Measurements from ENCODE around the gene ACVR1B.

The ACVR1B gene

DNA sequence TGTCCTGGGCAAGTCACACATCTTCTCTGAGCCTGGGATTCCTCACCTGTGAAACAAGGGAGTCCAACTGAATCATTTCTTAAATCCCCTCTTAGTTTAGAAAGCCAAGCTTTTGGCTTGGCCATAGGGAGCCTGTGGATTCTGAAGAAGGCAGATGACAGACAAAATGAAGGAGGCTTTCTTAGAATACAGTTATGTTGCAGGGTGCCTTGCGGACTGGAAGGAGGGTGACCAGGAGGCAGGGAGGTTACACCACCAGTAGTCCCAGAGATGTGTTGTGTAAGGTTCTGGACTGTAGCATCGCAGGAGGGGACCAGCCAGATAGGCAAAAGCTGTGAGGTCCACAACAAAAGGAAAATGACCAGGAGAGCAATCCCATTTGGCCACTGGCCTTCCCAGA, 8.2 kb upstream of the ACVR1B start:
- DNase-seq (ENCODE audit: low spot score) = no peak

DNA sequence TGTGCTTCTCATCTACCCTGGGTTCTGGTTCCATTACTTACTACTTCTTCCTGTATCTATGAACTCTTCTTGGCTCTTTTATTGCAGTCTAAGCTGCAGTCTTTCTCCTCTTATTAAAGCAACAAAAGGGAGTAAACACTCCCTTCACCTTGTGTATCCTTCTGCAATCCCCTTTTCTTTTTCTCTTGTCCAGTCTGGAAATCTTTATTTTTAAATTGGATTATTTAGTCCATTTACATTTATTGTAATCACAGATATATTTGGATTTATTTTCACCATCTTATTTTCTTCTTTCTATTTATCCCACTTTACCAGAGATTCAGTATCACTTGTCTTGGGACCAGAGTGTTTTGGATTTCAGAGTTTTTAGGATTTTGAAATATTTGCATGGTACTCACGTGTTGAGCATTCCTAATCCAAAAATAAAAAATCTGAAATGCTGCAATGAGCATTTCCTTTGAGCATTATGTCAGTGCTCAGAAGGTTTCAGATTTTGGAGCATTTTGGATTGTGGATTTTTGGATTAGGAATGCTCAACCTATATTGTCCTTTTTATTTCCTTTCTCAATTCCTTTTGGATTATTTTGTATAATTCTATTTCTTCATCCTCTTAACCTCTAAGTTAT, 6.8 kb upstream of the ACVR1B start:
- DNase-seq (ENCODE audit: low spot score) = no peak

GRCh38 chr12:51947246-51947996, 4.1 kb upstream of the ACVR1B start:
- DNase-seq (ENCODE audit: low spot score) = no peak

- no peak for DNase-seq (ENCODE audit: low spot score)
Observed at GRCh38 chr12:51948066-51948465, 3.4 kb upstream of the ACVR1B start.

- DNase-seq (ENCODE audit: low spot score) = no peak
Observed at GRCh38 chr12:51949342-51950030, 2.0 kb upstream of the ACVR1B start.

- DNase-seq (ENCODE audit: low spot score) = no peak
Observed at GRCh38 chr12:51950682-51951198, 759 bp upstream of the ACVR1B start.

DNA sequence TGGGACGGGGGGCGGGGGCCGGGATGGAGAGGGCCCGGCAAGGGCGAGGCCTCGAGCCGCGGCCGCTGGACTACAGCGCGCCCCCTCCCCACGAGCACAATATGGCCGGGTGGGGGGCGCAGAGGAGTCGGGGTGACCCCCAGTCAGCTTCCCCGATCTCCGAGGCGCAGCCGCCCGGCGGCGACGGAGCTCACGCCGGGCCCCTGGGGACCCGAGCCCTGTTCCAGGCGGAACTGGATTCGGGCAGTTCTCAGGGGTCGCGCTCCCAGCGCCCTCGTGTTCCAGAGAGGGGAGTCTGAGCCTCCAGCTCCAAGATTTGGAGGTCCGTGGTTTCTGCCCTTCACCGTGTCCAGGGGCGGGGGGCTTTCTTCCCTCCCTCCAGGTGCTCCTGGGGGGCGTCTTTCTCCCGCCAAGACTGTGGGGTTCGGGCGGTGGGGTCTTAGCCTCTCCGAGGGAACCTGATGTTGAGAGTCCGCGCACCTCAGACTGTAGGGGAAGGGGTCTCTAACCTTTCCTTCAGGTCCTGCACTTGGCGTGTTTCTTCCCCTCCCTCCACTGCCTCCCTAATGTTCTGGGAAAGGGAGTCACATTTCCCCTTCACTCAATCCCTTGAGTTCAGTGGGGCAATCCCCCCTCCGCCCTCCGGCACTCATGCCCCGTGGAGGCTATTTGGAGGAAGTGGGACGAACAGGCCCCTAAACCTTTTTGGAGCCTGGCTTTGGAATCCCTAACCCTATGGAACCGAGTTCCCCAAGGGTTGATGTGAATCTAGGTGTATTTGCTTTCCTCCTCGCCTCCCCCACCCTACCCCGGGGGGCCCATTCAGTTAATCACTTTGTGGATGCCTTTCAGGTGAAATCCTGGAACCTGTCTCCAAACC, 584 bp downstream of the ACVR1B start:
- no peak for DNase-seq (ENCODE audit: low spot score)

- DNase-seq (ENCODE audit: low spot score) = no peak
Observed at GRCh38 chr12:51953089-51953488, 1.6 kb downstream of the ACVR1B start.

DNA sequence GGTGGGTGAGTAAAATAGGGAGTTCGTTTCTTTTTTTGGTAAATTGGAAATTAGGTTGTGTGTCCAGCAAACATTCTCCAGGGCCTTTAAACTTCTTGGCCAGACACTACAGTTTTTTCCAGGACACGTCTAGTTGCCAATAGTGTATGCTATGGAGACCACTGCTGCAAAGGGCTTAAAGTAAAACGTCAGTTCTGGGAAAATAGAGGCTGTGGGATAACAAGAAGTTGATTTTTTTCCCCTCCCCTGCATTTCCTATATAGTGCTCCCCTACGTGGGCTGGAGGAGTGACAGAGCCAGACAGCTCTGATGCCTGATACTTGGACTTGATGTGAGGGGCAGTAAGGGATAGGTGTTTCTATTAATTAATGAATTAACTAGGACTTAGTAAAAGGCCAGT, 2.4 kb downstream of the ACVR1B start:
- no peak for DNase-seq (ENCODE audit: low spot score)

GRCh38 chr12:51954561-51955361, 3.3 kb downstream of the ACVR1B start:
- DNase-seq (ENCODE audit: low spot score) = no peak

- DNase-seq (ENCODE audit: low spot score) = no peak
Observed at GRCh38 chr12:51955702-51956101, 4.2 kb downstream of the ACVR1B start.

DNA sequence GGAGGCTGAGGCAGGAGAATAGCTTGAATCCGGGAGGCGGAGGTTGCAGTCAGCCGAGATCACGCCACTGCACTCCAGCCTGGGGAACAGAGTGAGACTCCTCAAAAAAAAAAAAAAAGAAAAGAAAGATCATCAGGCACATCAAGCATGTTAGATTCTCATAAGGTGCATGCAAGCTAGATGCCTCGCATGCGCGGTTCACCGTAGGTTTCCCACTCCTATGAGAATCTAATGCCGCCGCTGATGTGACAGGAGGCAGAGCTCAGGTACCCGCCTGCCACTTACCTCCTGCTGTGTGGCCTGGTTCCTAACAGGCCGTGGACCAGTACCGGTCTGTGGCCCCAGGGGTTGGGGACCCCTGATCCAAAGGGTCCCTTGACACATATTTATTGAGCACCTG, 7.0 kb downstream of the ACVR1B start:
- no peak for DNase-seq (ENCODE audit: low spot score)

DNA sequence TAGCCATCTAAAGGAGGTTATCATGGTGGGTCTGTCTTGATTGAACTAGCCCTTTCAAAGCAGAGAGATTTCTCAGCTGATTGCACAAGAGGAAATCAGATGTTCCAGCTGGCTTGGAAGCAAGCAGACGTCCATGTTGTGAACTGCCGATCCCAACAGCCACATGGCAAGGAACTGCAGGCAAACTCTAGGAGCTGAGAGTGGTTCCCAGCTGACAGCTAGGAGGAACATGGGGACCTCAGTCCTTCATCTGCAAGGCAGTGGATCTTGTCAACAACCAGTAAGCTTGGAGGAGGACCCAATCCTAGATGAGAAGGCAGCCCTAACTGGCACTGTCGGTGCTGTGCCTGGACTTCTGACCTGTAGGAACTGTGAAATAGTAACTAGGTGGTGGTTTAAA, 7.7 kb downstream of the ACVR1B start:
- DNase-seq (ENCODE audit: low spot score) = no peak

- no peak for DNase-seq (ENCODE audit: low spot score)
Observed at GRCh38 chr12:51959921-51960320, 8.4 kb downstream of the ACVR1B start.

DNA sequence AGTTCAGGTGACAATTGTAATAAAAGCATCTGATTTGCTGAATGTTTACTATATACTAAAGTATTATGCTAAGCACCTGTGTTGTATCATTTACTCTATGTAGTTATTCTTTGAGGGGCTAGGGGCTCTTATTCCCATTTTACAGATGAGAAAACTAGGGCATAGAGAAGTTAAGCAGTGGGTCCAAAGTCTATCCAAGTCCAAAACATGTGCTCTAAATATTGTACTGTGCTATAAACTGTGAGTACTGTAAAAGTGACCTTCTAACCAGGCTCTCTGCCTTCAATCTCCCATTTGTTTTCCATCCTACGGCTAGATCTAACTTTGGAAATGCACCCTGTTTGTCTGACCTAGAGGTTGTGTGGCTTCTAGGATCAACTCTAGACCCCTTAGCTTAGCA, 9.0 kb downstream of the ACVR1B start:
- DNase-seq (ENCODE audit: low spot score) = no peak

DNA sequence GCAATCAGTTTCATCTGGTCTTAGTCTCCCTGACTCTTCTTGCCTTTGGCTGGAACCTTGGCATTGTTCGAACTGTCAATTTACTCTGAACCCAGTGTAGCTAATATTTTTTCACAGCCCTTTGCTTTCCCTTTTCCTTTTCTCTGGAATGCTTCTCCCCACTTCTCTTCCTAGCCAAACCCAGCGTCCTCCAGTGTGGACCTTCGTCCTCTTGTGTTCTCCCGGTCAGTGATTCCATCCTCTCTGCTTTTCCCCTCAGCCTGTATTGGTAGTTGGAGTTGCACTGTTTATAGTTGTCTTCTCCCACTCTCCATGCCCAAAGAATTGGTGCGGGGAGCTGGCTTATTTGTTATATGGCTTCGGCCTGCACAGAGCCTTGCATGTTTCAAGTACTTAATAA, 9.4 kb downstream of the ACVR1B start:
- DNase-seq (ENCODE audit: low spot score) = no peak

DNA sequence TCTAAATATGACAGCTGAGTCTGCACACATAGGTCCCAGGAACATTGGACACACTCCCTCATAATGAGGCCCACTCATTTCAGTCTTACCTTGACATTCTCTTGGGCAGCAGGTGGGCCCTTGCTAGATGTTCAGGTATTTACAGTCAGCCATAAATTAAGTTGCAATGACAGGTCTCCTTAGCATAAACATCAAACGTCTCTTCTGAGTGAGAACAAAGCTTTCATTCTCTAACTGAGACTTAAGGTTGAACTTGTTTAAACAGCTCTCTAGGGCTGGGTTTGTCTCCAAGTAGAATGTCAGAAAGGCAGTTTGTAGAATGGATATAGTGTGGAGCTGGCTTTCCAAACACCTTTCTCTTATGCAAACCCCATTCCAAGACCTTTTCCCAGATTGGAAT, 10.3 kb downstream of the ACVR1B start:
- DNase-seq (ENCODE audit: low spot score) = no peak

- DNase-seq (ENCODE audit: low spot score) = no peak
Observed at GRCh38 chr12:51962737-51963136, 11.2 kb downstream of the ACVR1B start.

GRCh38 chr12:51963477-51963876, 12.0 kb downstream of the ACVR1B start:
- DNase-seq (ENCODE audit: low spot score) = no peak

GRCh38 chr12:51969643-51970042, 18.1 kb downstream of the ACVR1B start:
- DNase-seq (ENCODE audit: low spot score) = no peak

GRCh38 chr12:51970904-51971646, 19.6 kb downstream of the ACVR1B start:
- DNase-seq (ENCODE audit: low spot score) = peak; percentile 94

Measured in activated CD4-positive, alpha-beta T cell treated with anti-CD3 and anti-CD28 coated beads, Interleukin-2, Interleukin-4, amounts not matched to agents 100 ng/mL and 50 ng/mL, durations not matched to agents 16 hours and 8 hours (primary cell).